D721Med (cell line): ENCODE data around the gene RNF225.
A peak's percentile ranks its signal among the peaks of the same experiment; 100 is the strongest.
"Not testable (repeated sequence)": the region's sequence is repeated elsewhere in the genome, so short reads cannot be mapped to it uniquely, and the experiment has no call there.

Experiments
- DNase-seq: peaks from one replicate; pipeline ENCODE4 v3.0.0; 2011; ENCODE audit warnings: low spot score; ENCODE audit not compliant: insufficient read length
- FAIRE-seq: peaks from 2 replicates; lab custom pipeline; 2011; peaks lifted over from hg19 to GRCh38; lab: Jason Lieb, UNC
- CTCF ChIP-seq: IDR thresholded peaks from 2 replicates; pipeline ENCODE4 v1.5.1; 2012; ENCODE audit warnings: mild to moderate bottlenecking, control low read depth; ENCODE audit not compliant: insufficient read depth; ENCODE audit errors: missing control alignments

The RNF225 gene

GRCh38 chr19:58400316-58400915, 5.0 kb downstream of the RNF225 start:
- DNase-seq = no peak
- no peak for FAIRE-seq
- no peak for TF ChIP-seq CTCF

GRCh38 chr19:58400916-58401839, 5.7 kb downstream of the RNF225 start:
- DNase-seq (peak; percentile 84), FAIRE-seq (no peak)
- TF ChIP-seq CTCF = no peak

- no peak for DNase-seq
- no peak for TF ChIP-seq CTCF
- FAIRE-seq = no peak
Observed at GRCh38 chr19:58401840-58402421, 6.5 kb downstream of the RNF225 start.

GRCh38 chr19:58403920-58404478, 8.5 kb downstream of the RNF225 start:
- FAIRE-seq, DNase-seq: not testable (repeated sequence)

- DNase-seq (no peak), FAIRE-seq (no peak)
- TF ChIP-seq CTCF = peak; percentile 15
Observed at GRCh38 chr19:58406818-58407657, 11.6 kb downstream of the RNF225 start.

GRCh38 chr19:58407658-58408151, 12.2 kb downstream of the RNF225 start:
- no peak for TF ChIP-seq CTCF
- FAIRE-seq (no peak), DNase-seq (no peak)
